Measurements from ENCODE around the gene RELB. TPM values are rescaled to one million over a fixed set of nuclear protein-coding genes. Genes with fewer than 3 reads are reported as not detected.
A peak's percentile ranks its signal among the peaks of the same experiment; 100 is the strongest.

The RELB gene
- total RNA-seq, 1 donor from 2014 or later: 28.3 TPM

GRCh38 chr19:45069056-45069455, 67.8 kb downstream of the RELB start:
- DNase-seq (ENCODE audit: low read depth): no peak
- TF ChIP-seq CTCF (conservative IDR thresholded peaks at IDR 0.05; ENCODE audit: low read depth, low read length): no peak
- no peak overlapping the region for H3K4me3 ChIP-seq (ENCODE audit: low read depth, low read length)

- H3K4me3 ChIP-seq (ENCODE audit: low read depth, low read length): no peak overlapping the region
- no peak for DNase-seq (ENCODE audit: low read depth)
- no peak for TF ChIP-seq CTCF (conservative IDR thresholded peaks at IDR 0.05; ENCODE audit: low read depth, low read length)
Observed at GRCh38 chr19:45070214-45070613, 69.0 kb downstream of the RELB start.

DNA sequence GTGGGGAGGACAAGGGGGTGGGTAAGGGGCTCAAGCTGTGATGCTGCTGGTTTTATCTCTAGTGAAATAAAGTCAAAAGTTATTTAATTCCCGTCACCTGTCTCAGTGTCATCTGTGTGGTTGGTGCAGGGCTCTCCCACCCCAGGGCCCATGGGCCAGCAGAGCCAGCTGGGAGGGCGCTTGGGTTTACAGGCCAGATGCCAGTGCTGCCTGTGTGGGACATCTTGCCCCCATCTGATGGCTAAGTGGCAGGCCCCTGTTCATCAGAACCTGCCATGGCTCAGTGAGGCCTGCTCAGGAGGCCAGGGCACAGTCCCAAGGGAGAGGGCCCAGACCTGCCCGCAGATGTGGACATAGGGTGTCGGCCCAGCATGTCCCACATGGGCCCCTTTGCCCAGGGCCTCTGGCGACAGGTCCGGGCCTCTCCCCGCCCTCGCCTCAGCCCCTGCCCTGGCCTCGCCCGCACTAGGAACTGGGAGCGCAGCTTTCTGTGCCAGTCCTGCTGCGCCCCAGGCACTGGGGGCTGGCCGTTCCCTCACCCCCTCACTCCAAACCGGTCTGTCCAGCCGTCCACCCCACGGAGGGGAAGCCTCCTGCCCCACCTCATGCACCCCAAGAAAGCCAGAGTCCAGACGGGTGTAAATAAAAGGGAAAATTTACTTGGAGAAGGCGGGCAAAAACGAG, 69.7 kb downstream of the RELB start:
- H3K4me3 ChIP-seq (ENCODE audit: low read depth, low read length): no peak overlapping the region
- no peak for DNase-seq (ENCODE audit: low read depth)
- no peak for TF ChIP-seq CTCF (conservative IDR thresholded peaks at IDR 0.05; ENCODE audit: low read depth, low read length)

DNA sequence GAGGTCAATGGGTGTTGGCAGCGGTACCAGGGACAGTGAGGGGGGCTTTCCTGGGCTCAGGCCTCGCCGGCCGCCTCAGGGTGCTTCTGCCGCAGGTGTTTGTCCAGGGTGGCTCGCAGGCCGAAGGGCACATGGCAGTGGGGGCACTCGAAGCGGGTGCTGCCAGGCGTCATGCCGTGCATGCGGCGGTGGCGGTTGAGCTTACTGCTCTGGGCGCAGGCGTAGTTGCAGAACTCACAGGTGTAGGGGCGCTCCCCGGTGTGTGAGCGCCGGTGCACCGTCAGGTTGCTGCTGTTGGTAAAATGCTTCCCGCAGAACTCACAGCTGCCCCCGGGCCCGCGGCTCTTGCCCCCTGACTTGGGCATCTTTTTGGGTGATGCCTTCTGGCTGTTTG, 70.3 kb downstream of the RELB start:
- no peak for DNase-seq (ENCODE audit: low read depth)
- TF ChIP-seq CTCF (conservative IDR thresholded peaks at IDR 0.05; ENCODE audit: low read depth, low read length): no peak
- no peak overlapping the region for H3K4me3 ChIP-seq (ENCODE audit: low read depth, low read length)

DNA sequence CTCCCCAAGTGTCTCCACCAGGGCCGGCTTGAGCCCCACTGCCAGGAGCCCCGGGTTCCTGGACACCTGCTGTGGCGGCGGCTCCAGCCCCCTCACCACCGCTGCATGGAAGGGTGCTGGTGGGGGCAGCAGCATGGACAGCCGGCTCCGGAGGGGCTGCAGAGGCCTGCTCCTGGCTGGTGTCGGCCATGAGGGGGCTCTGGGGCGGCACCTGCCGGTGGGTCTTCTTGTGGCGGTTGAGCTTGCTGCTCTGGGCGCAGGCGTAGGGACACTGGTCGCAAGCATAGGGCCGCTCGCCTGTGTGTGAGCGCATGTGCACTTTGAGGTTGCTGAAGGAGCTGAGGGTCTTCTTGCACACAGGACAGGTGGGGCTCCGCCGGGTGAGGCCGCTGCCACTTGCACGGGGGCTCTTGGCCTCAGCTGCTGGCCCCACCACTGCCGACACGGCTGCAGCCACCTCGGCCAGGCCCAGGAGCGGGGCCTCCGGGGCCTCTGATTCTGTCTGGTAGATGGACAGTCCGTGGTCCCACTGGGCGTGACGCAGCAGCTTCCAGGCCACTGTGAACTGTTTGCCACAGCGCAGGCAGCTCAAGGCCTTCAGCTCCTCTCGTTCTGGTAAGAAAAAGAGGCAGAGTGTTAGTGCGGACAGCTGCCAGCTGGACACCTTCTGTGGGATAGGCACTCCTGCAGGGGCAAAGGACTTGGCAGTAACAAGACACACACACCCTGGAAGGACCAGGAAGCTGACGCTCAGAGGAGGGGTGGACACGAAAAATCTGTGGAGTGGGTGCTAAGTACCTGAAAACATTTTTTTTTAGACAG, 70.9 kb downstream of the RELB start:
- no peak for DNase-seq (ENCODE audit: low read depth)
- H3K4me3 ChIP-seq (ENCODE audit: low read depth, low read length): no peak overlapping the region
- TF ChIP-seq CTCF (conservative IDR thresholded peaks at IDR 0.05; ENCODE audit: low read depth, low read length): no peak

GRCh38 chr19:45074744-45075300, 73.6 kb downstream of the RELB start:
- DNase-seq (ENCODE audit: low read depth): no peak
- peak overlapping the region; percentile 20 for H3K4me3 ChIP-seq (ENCODE audit: low read depth, low read length)
- TF ChIP-seq CTCF (conservative IDR thresholded peaks at IDR 0.05; ENCODE audit: low read depth, low read length): no peak
